Suppressor macrophage treated with lipopolysaccharide for 4 hours (primary cell): ENCODE results near the gene RUNDC3A.
"Not testable (repeated sequence)": the region's sequence is repeated elsewhere in the genome, so short reads cannot be mapped to it uniquely, and the experiment has no call there.

Experiments used
- DNase-seq: peaks from one replicate; pipeline ENCODE4 v3.0.0-alpha.2; 2020

RUNDC3A gene

GRCh38 chr17:44321246-44322120, 13.1 kb downstream of the RUNDC3A start:
- no peak for DNase-seq

- no peak for DNase-seq
Measured at GRCh38 chr17:44322236-44322895, 14.0 kb downstream of the RUNDC3A start.

- DNase-seq: no peak
Measured at GRCh38 chr17:44323359-44324091, 15.1 kb downstream of the RUNDC3A start.

- DNase-seq: no peak
Measured at GRCh38 chr17:44324092-44324570, 15.7 kb downstream of the RUNDC3A start.

GRCh38 chr17:44324571-44325275, 16.3 kb downstream of the RUNDC3A start, which contains the start of gene SLC25A39:
SLC25A39 (minus strand) TSS chr17:44324823; CDS start chr17:44323562, 1,261 bp downstream.
- DNase-seq: peak; percentile 98

GRCh38 chr17:44326861-44327444, 18.6 kb downstream of the RUNDC3A start:
- DNase-seq: peak; percentile 97

- no peak for DNase-seq
Measured at GRCh38 chr17:44327715-44328449, 19.5 kb downstream of the RUNDC3A start.

- not testable (repeated sequence) for DNase-seq
Measured at GRCh38 chr17:44329516-44329915, 21.1 kb downstream of the RUNDC3A start.

- DNase-seq: not testable (repeated sequence)
Measured at GRCh38 chr17:44330263-44330662, 21.9 kb downstream of the RUNDC3A start.

- DNase-seq: peak; percentile 92
Measured at GRCh38 chr17:44331249-44331760, 22.9 kb downstream of the RUNDC3A start.

GRCh38 chr17:44333371-44333770, 25.0 kb downstream of the RUNDC3A start:
- peak; percentile 77 for DNase-seq

GRCh38 chr17:44334315-44334714, 25.9 kb downstream of the RUNDC3A start:
- no peak for DNase-seq

GRCh38 chr17:44334727-44335126, 26.3 kb downstream of the RUNDC3A start:
- peak; percentile 55 for DNase-seq

- no peak for DNase-seq
Measured at GRCh38 chr17:44335564-44335963, 27.2 kb downstream of the RUNDC3A start.

- no peak for DNase-seq
Measured at GRCh38 chr17:44335968-44336367, 27.6 kb downstream of the RUNDC3A start.

- peak; percentile 81 for DNase-seq
Measured at GRCh38 chr17:44338702-44339101, 30.3 kb downstream of the RUNDC3A start.

- DNase-seq: not testable (repeated sequence)
Measured at GRCh38 chr17:44340553-44340952, 32.2 kb downstream of the RUNDC3A start.

- no peak for DNase-seq
Measured at GRCh38 chr17:44343510-44344209, 35.3 kb downstream of the RUNDC3A start.

GRCh38 chr17:44344939-44345453, 36.6 kb downstream of the RUNDC3A start, which contains the start of gene GRN:
GRN (plus strand) TSS chr17:44345302; CDS start chr17:44349165, 3,863 bp downstream.
- peak; percentile 97 for DNase-seq

- peak; percentile 88 for DNase-seq
Measured at GRCh38 chr17:44345454-44346026, 37.1 kb downstream of the RUNDC3A start.
